ENCODE results near the gene TANGO6. TPM values are rescaled to one million over a fixed set of nuclear protein-coding genes. Genes with fewer than 3 reads are reported as not detected.

The TANGO6 gene
- total RNA-seq, 1 donor from 2014 or later: 10.9 TPM

GRCh38 chr16:69083306-69083941, 240.1 kb downstream of the TANGO6 start:
- TF ChIP-seq CTCF (IDR thresholded peaks at IDR 0.05; ENCODE audit: insufficient read depth, low read length, poor library complexity, severe bottlenecking): peak; percentile 30
- no peak overlapping the region for H3K4me3 ChIP-seq (ENCODE audit: low read depth, low read length)
- H3K36me3 ChIP-seq (ENCODE audit: control insufficient read depth, insufficient read depth, low read length): no peaks in the 10 kb centered on the region
- no peaks in the 10 kb centered on the region for H3K27me3 ChIP-seq (ENCODE audit: control insufficient read depth, insufficient read depth, low read length)
- no peak for DNase-seq (ENCODE audit: low read depth)

DNA sequence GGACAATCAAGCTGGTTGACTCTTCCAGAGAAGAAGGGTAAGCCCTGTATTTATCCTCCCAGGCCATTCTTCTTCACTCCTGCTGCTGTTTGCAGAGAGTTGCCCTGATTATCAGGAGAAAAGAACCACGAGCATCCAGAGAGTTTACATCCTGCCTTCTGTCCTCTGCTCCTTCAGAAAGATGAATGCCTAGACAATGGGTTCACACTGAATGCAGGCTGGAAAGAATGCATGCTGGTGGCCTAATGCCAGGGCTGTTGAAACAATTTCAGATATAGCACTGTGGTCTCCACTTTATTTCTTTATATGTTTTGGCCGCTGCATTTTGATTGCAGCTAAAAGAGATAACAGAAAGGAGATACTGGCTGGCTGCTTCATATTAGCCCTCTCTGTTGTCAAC, 241.0 kb downstream of the TANGO6 start:
- Histone ChIP-seq H3K4me3 (ENCODE audit: low read depth, low read length) (no peak overlapping the region), H3K36me3 (ENCODE audit: control insufficient read depth, insufficient read depth, low read length) (no peaks in the 10 kb centered on the region), H3K27me3 (ENCODE audit: control insufficient read depth, insufficient read depth, low read length) (no peaks in the 10 kb centered on the region)
- TF ChIP-seq CTCF (IDR thresholded peaks at IDR 0.05; ENCODE audit: insufficient read depth, low read length, poor library complexity, severe bottlenecking): no peak
- no peak for DNase-seq (ENCODE audit: low read depth)

GRCh38 chr16:69085032-69085695, 241.8 kb downstream of the TANGO6 start:
- Histone ChIP-seq H3K36me3 (ENCODE audit: control insufficient read depth, insufficient read depth, low read length) (no peaks in the 10 kb centered on the region), H3K27me3 (ENCODE audit: control insufficient read depth, insufficient read depth, low read length) (no peaks in the 10 kb centered on the region), H3K4me3 (ENCODE audit: low read depth, low read length) (no peak overlapping the region)
- DNase-seq (ENCODE audit: low read depth): no peak
- TF ChIP-seq CTCF (IDR thresholded peaks at IDR 0.05; ENCODE audit: insufficient read depth, low read length, poor library complexity, severe bottlenecking): no peak

DNA sequence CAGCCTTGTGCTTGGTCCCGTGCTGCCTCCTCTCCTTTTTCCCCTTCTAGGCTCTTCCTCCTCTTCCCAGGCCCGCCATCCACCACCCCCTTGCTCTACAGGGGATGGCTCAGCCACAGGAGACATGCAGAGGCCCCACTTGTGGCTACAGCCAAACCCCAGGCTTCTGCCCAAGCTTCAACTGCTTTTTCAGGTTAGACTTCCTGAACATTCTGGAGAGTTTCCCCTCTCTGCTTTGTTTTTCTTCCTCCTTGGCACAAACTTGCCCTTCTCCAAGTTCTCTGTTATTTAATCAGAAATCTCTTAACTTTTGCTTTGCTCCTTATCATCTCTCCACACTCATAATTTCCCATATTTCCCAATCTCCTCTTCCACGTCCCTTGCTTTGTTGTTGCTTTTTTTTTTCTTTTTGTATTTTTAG, 243.8 kb downstream of the TANGO6 start:
- Histone ChIP-seq H3K4me3 (ENCODE audit: low read depth, low read length) (no peak overlapping the region), H3K27me3 (ENCODE audit: control insufficient read depth, insufficient read depth, low read length) (no peaks in the 10 kb centered on the region), H3K36me3 (ENCODE audit: control insufficient read depth, insufficient read depth, low read length) (no peaks in the 10 kb centered on the region)
- TF ChIP-seq CTCF (IDR thresholded peaks at IDR 0.05; ENCODE audit: insufficient read depth, low read length, poor library complexity, severe bottlenecking): no peak
- no peak for DNase-seq (ENCODE audit: low read depth)

- no peaks in the 10 kb centered on the region for H3K36me3 ChIP-seq (ENCODE audit: control insufficient read depth, insufficient read depth, low read length)
- DNase-seq (ENCODE audit: low read depth): no peak
- TF ChIP-seq CTCF (IDR thresholded peaks at IDR 0.05; ENCODE audit: insufficient read depth, low read length, poor library complexity, severe bottlenecking): no peak
- no peaks in the 10 kb centered on the region for H3K27me3 ChIP-seq (ENCODE audit: control insufficient read depth, insufficient read depth, low read length)
- no peak overlapping the region for H3K4me3 ChIP-seq (ENCODE audit: low read depth, low read length)
Observed at GRCh38 chr16:69088684-69089083, 245.4 kb downstream of the TANGO6 start.
